ENCODE data around the gene TRIM46.
A peak's percentile ranks its signal among the peaks of the same experiment; 100 is the strongest.
"Not testable (repeated sequence)": the region's sequence is repeated elsewhere in the genome, so short reads cannot be mapped to it uniquely, and the experiment has no call there.

Gene TRIM46

DNA sequence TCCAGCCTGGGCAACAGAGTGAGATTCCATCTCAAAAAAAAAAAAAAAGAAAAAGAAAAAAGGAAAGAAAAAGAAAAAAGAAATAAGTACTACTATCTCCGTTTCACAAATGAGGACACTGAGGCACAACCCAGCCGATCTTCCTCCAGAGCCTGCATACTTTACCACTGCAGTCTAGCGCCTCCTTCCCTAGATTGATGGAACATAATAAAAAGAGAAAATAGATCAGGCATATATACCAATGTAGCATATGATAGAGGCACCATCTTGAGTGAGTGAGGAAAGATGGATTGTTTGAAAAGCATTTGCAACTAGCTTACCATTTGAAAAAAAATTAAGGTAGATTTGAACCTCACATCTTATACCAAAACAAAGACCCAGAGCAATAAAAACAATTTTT, 28.2 kb upstream of the TRIM46 start:
- Histone ChIP-seq H3K4me2 (ENCODE audit: low read depth, low read length) (no peak overlapping the region), H3K4me3 (ENCODE audit: low read length) (no peak overlapping the region), H3K9me2 (replicated peaks; ENCODE audit: insufficient read depth, low read length) (no peaks in the 10 kb centered on the region), H3K36me3 (replicated peaks; ENCODE audit: insufficient read depth, low read length) (no peaks in the 10 kb centered on the region), H3K4me1 (ENCODE audit: low read length) (no peaks in the 10 kb centered on the region), H3K27me3 (replicated peaks; ENCODE audit: insufficient read depth, low read length) (peaks cover 89% of the 10 kb centered on the region), H3F3A (ENCODE audit: insufficient read depth, low read length) (no peaks in the 10 kb centered on the region), H4K20me1 (ENCODE audit: insufficient read depth, low read length) (no peaks in the 10 kb centered on the region), H3K9me3 (replicated peaks; ENCODE audit: insufficient read depth, low read length) (no peaks in the 10 kb centered on the region), H3K79me2 (ENCODE audit: low read length) (no peaks in the 10 kb centered on the region), H2AFZ (ENCODE audit: low read length) (no peak overlapping the region), H3K9ac (ENCODE audit: low read length) (no peak overlapping the region), H3K27ac (ENCODE audit: low read length) (no peak overlapping the region)
- DNase-seq: no peak
- TF ChIP-seq EZH2phosphoT487 (IDR thresholded peaks at IDR 0.05; ENCODE audit: low read length) (no peak), EZH2 (optimal IDR thresholded peaks at IDR 0.05; ENCODE audit: low read depth, low read length) (no peak)
- TF ChIP-seq, protein P1, sequence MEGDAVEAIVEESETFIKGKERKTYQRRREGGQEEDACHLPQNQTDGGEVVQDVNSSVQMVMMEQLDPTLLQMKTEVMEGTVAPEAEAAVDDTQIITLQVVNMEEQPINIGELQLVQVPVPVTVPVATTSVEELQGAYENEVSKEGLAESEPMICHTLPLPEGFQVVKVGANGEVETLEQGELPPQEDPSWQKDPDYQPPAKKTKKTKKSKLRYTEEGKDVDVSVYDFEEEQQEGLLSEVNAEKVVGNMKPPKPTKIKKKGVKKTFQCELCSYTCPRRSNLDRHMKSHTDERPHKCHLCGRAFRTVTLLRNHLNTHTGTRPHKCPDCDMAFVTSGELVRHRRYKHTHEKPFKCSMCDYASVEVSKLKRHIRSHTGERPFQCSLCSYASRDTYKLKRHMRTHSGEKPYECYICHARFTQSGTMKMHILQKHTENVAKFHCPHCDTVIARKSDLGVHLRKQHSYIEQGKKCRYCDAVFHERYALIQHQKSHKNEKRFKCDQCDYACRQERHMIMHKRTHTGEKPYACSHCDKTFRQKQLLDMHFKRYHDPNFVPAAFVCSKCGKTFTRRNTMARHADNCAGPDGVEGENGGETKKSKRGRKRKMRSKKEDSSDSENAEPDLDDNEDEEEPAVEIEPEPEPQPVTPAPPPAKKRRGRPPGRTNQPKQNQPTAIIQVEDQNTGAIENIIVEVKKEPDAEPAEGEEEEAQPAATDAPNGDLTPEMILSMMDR (IDR thresholded peaks at IDR 0.05; ENCODE audit: low read length): peak; percentile 25

DNA sequence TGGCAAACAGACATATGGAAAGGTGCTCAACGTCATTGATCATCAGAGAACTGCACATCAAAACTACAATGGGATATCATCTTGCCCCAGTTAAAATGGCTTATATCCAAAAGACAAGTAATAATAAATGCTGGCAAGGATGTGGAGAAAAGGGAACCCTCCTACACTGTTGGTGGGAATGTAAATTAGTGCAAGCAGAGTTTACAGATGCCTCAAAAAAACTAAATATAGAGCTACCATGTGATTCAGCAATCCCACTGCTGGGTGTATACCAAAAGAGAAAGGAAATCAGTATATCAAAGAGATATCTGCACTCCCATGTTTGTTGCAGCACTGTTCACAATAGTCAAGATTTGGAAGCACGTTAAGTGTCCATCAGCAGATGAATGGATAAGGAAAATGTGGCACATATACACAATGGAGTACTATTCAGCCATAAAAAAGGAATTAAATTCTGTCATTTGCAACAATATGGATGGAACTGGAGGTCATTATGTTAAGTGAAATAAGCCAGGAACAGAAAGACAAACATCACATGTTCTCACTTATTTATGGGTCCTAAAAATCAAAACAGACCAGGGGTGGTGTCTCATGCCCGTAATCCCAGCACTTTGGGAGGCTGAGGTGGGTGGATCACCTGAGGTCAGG, 17.5 kb upstream of the TRIM46 start:
- not testable (repeated sequence) for H3K9me2 ChIP-seq (replicated peaks; ENCODE audit: insufficient read depth, low read length); H3K9ac ChIP-seq (ENCODE audit: low read length); H3K79me2 ChIP-seq (ENCODE audit: low read length); DNase-seq; H3K9me3 ChIP-seq (replicated peaks; ENCODE audit: insufficient read depth, low read length); H3K4me2 ChIP-seq (ENCODE audit: low read depth, low read length); H3F3A ChIP-seq (ENCODE audit: insufficient read depth, low read length); H3K4me3 ChIP-seq (ENCODE audit: low read length); H3K4me1 ChIP-seq (ENCODE audit: low read length); H4K20me1 ChIP-seq (ENCODE audit: insufficient read depth, low read length); H3K27ac ChIP-seq (ENCODE audit: low read length); H2AFZ ChIP-seq (ENCODE audit: low read length); H3K36me3 ChIP-seq (replicated peaks; ENCODE audit: insufficient read depth, low read length)
- H3K27me3 ChIP-seq (replicated peaks; ENCODE audit: insufficient read depth, low read length): peaks cover 53% of the 10 kb centered on the region

DNA sequence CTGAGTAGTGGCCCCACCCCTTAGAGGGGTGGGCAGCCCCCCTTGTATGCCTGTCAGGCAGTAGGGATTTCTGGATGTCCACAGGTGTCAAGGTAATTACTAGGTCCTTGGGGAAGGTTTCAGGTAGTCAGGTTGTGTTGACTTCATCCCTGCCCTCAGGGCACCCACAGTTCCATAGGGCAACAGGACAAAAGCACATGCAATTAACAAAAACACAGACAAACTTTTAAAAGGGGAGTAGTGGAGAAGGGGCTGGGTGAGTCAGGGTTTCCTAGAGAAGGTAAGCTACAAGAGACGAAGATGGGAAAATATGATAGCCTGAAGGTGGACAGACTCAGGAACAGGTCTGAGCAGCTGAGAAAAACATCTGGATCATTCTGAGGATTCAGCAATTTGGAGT, 14.7 kb upstream of the TRIM46 start:
- H3K4me2 ChIP-seq (ENCODE audit: low read depth, low read length): no peak overlapping the region
- peaks cover 35% of the 10 kb centered on the region for H3K27me3 ChIP-seq (replicated peaks; ENCODE audit: insufficient read depth, low read length)
- H3K4me1 ChIP-seq (ENCODE audit: low read length): no peaks in the 10 kb centered on the region
- H4K20me1 ChIP-seq (ENCODE audit: insufficient read depth, low read length): no peaks in the 10 kb centered on the region
- H3F3A ChIP-seq (ENCODE audit: insufficient read depth, low read length): no peaks in the 10 kb centered on the region
- no peak for DNase-seq
- no peak overlapping the region for H3K9ac ChIP-seq (ENCODE audit: low read length)
- H2AFZ ChIP-seq (ENCODE audit: low read length): no peak overlapping the region
- TF ChIP-seq EZH2phosphoT487 (IDR thresholded peaks at IDR 0.05; ENCODE audit: low read length): no peak
- TF ChIP-seq EZH2 (optimal IDR thresholded peaks at IDR 0.05; ENCODE audit: low read depth, low read length): no peak
- no peaks in the 10 kb centered on the region for H3K36me3 ChIP-seq (replicated peaks; ENCODE audit: insufficient read depth, low read length)
- no peak overlapping the region for H3K27ac ChIP-seq (ENCODE audit: low read length)
- no peaks in the 10 kb centered on the region for H3K9me2 ChIP-seq (replicated peaks; ENCODE audit: insufficient read depth, low read length)
- no peaks in the 10 kb centered on the region for H3K79me2 ChIP-seq (ENCODE audit: low read length)
- no peaks in the 10 kb centered on the region for H3K9me3 ChIP-seq (replicated peaks; ENCODE audit: insufficient read depth, low read length)
- H3K4me3 ChIP-seq (ENCODE audit: low read length): no peak overlapping the region

DNA sequence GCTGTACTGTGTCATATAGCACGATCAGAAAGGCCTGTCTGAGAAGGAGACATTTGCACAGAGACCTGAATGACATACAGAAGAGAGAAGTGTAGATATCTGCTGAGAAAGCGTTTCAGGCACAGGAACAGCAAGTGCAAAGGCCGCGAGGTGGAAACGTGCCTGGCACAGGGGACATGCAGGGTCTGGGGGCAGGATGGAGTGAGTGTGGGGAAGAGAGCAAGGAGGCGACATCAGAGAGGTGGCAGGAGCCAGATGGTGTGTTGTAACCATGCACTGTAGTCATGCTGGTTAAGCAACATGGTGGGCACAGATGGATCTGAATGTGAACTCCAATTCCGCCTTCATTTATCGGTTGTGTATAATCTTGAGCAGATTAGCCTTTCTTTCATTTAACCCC, 13.5 kb upstream of the TRIM46 start:
- H3K36me3 ChIP-seq (replicated peaks; ENCODE audit: insufficient read depth, low read length): no peaks in the 10 kb centered on the region
- peaks cover 29% of the 10 kb centered on the region for H3K27me3 ChIP-seq (replicated peaks; ENCODE audit: insufficient read depth, low read length)
- H3K4me3 ChIP-seq (ENCODE audit: low read length): no peak overlapping the region
- no peaks in the 10 kb centered on the region for H3K4me1 ChIP-seq (ENCODE audit: low read length)
- H3K9me3 ChIP-seq (replicated peaks; ENCODE audit: insufficient read depth, low read length): no peaks in the 10 kb centered on the region
- no peak for TF ChIP-seq EZH2 (optimal IDR thresholded peaks at IDR 0.05; ENCODE audit: low read depth, low read length)
- TF ChIP-seq, protein P1 (IDR thresholded peaks at IDR 0.05; ENCODE audit: low read length): no peak
- TF ChIP-seq EZH2phosphoT487 (IDR thresholded peaks at IDR 0.05; ENCODE audit: low read length): no peak
- no peak overlapping the region for H3K9ac ChIP-seq (ENCODE audit: low read length)
- no peaks in the 10 kb centered on the region for H3K9me2 ChIP-seq (replicated peaks; ENCODE audit: insufficient read depth, low read length)
- no peaks in the 10 kb centered on the region for H3K79me2 ChIP-seq (ENCODE audit: low read length)
- no peak for DNase-seq
- H4K20me1 ChIP-seq (ENCODE audit: insufficient read depth, low read length): no peaks in the 10 kb centered on the region
- no peak overlapping the region for H3K4me2 ChIP-seq (ENCODE audit: low read depth, low read length)
- no peak overlapping the region for H3K27ac ChIP-seq (ENCODE audit: low read length)
- H3F3A ChIP-seq (ENCODE audit: insufficient read depth, low read length): no peaks in the 10 kb centered on the region
- no peak overlapping the region for H2AFZ ChIP-seq (ENCODE audit: low read length)

DNA sequence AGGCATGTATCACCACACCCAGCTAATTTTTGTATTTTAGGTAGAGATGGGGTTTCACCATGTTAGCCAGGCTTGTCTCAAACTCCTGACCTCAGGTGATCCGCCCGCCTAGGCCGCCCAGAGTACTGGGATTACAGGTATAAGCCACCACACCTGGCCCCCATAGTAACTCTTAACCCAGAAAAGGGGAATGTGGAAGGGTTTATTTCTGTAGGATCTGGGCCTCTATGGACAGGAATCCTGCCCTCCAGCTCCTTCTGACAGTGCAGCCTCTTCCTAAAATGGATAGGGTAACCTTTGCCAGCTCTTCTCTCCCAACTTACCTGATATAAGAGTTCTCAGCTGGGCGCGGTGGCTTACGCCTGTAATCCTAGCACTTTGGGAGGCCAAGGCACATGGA, 11.0 kb upstream of the TRIM46 start:
- not testable (repeated sequence) for H3K4me1 ChIP-seq (ENCODE audit: low read length); H3K4me2 ChIP-seq (ENCODE audit: low read depth, low read length); H4K20me1 ChIP-seq (ENCODE audit: insufficient read depth, low read length); H3K9me2 ChIP-seq (replicated peaks; ENCODE audit: insufficient read depth, low read length); H3K9me3 ChIP-seq (replicated peaks; ENCODE audit: insufficient read depth, low read length); H3F3A ChIP-seq (ENCODE audit: insufficient read depth, low read length); DNase-seq; H3K4me3 ChIP-seq (ENCODE audit: low read length); H3K79me2 ChIP-seq (ENCODE audit: low read length); H3K27ac ChIP-seq (ENCODE audit: low read length); H3K9ac ChIP-seq (ENCODE audit: low read length); H2AFZ ChIP-seq (ENCODE audit: low read length); H3K36me3 ChIP-seq (replicated peaks; ENCODE audit: insufficient read depth, low read length)
- peaks cover 17% of the 10 kb centered on the region for H3K27me3 ChIP-seq (replicated peaks; ENCODE audit: insufficient read depth, low read length)

DNA sequence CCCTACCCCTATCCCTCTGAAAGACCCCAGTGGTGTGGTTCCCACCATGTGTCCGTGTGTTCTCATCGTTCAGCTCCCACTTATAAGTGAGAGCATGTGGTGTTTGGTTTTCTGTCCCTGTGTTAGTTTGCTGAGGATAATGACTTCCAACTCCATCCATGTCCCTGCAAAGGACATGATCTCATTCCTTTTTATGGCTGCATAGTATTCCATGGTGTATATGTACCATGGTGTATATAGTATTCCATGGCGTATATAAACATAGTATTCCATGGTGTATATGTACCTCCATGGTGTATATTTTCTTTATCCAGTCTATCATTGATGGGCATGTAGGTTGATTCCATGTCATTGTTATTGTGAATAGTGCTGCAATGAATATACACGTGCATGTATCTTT, 9.9 kb upstream of the TRIM46 start:
- not testable (repeated sequence) for H3K36me3 ChIP-seq (replicated peaks; ENCODE audit: insufficient read depth, low read length); H3K9me2 ChIP-seq (replicated peaks; ENCODE audit: insufficient read depth, low read length); H3K9ac ChIP-seq (ENCODE audit: low read length)

More for the DNA sequence above, 9.9 kb upstream of the TRIM46 start:
- not testable (repeated sequence) for H3K79me2 ChIP-seq (ENCODE audit: low read length); H3K4me1 ChIP-seq (ENCODE audit: low read length); H2AFZ ChIP-seq (ENCODE audit: low read length); H3K4me2 ChIP-seq (ENCODE audit: low read depth, low read length); H3K4me3 ChIP-seq (ENCODE audit: low read length); DNase-seq; H3F3A ChIP-seq (ENCODE audit: insufficient read depth, low read length); H3K27ac ChIP-seq (ENCODE audit: low read length); H3K9me3 ChIP-seq (replicated peaks; ENCODE audit: insufficient read depth, low read length); H4K20me1 ChIP-seq (ENCODE audit: insufficient read depth, low read length)
- H3K27me3 ChIP-seq (replicated peaks; ENCODE audit: insufficient read depth, low read length): peaks cover 14% of the 10 kb centered on the region
